ENCODE measurements around the gene ARHGEF10L.
A peak's percentile ranks its signal among the peaks of the same experiment; 100 is the strongest.

The ARHGEF10L gene

GRCh38 chr1:17569200-17570139 lies 30.0 kb downstream of the ARHGEF10L start:
- Histone ChIP-seq H3K36me3 (ENCODE audit: control insufficient read depth, insufficient read depth, low read length) (no peaks in the 10 kb centered on the region), H3K9ac (ENCODE audit: low read length) (no peak overlapping the region), H3K27me3 (ENCODE audit: control insufficient read depth, insufficient read depth, low read length) (no peaks in the 10 kb centered on the region), H3K4me1 (ENCODE audit: control insufficient read depth, insufficient read depth, low read length) (peaks cover 39% of the 10 kb centered on the region), H3K27ac (ENCODE audit: low read depth, low read length) (peak overlapping the region; percentile 88), H3K4me3 (ENCODE audit: low read length) (peak overlapping the region; percentile 26)

- H3K4me1 ChIP-seq (ENCODE audit: control insufficient read depth, insufficient read depth, low read length), result peaks cover 41% of the 10 kb centered on the region
- H3K9ac ChIP-seq (ENCODE audit: low read length), result no peak overlapping the region
These were observed 30.7 kb downstream of the ARHGEF10L start for GRCh38 chr1:17570228-17570627.

GRCh38 chr1:17572264-17572985 lies 32.9 kb downstream of the ARHGEF10L start:
- H3K9ac ChIP-seq (ENCODE audit: low read length), result no peak overlapping the region
- no peak overlapping the region for H3K4me3 ChIP-seq (ENCODE audit: low read length)
- H3K27me3 ChIP-seq (ENCODE audit: control insufficient read depth, insufficient read depth, low read length), result peaks cover 3% of the 10 kb centered on the region
- no peak overlapping the region for H3K27ac ChIP-seq (ENCODE audit: low read depth, low read length)
- H3K36me3 ChIP-seq (ENCODE audit: control insufficient read depth, insufficient read depth, low read length), result no peaks in the 10 kb centered on the region
- peaks cover 38% of the 10 kb centered on the region for H3K4me1 ChIP-seq (ENCODE audit: control insufficient read depth, insufficient read depth, low read length)

More at GRCh38 chr1:17570228-17570627, 30.7 kb downstream of the ARHGEF10L start:
- no peaks in the 10 kb centered on the region for H3K36me3 ChIP-seq (ENCODE audit: control insufficient read depth, insufficient read depth, low read length)
- H3K27ac ChIP-seq (ENCODE audit: low read depth, low read length), result peak overlapping the region; percentile 88
- H3K4me3 ChIP-seq (ENCODE audit: low read length), result no peak overlapping the region
- H3K27me3 ChIP-seq (ENCODE audit: control insufficient read depth, insufficient read depth, low read length), result peaks cover 3% of the 10 kb centered on the region

- H3K4me1 ChIP-seq (ENCODE audit: control insufficient read depth, insufficient read depth, low read length), result peaks cover 30% of the 10 kb centered on the region
- H3K27ac ChIP-seq (ENCODE audit: low read depth, low read length), result no peak overlapping the region
- no peaks in the 10 kb centered on the region for H3K36me3 ChIP-seq (ENCODE audit: control insufficient read depth, insufficient read depth, low read length)
- no peak overlapping the region for H3K9ac ChIP-seq (ENCODE audit: low read length)
- H3K4me3 ChIP-seq (ENCODE audit: low read length), result no peak overlapping the region
- peaks cover 3% of the 10 kb centered on the region for H3K27me3 ChIP-seq (ENCODE audit: control insufficient read depth, insufficient read depth, low read length)
These were observed 34.1 kb downstream of the ARHGEF10L start for GRCh38 chr1:17573518-17574041.

- Histone ChIP-seq H3K9ac (ENCODE audit: low read length) (no peak overlapping the region), H3K27ac (ENCODE audit: low read depth, low read length) (peak overlapping the region; percentile 11), H3K4me3 (ENCODE audit: low read length) (no peak overlapping the region), H3K4me1 (ENCODE audit: control insufficient read depth, insufficient read depth, low read length) (peaks cover 21% of the 10 kb centered on the region), H3K27me3 (ENCODE audit: control insufficient read depth, insufficient read depth, low read length) (peaks cover 3% of the 10 kb centered on the region), H3K36me3 (ENCODE audit: control insufficient read depth, insufficient read depth, low read length) (no peaks in the 10 kb centered on the region)
These were observed 35.0 kb downstream of the ARHGEF10L start for GRCh38 chr1:17574516-17574915.

- H3K4me1 ChIP-seq (ENCODE audit: control insufficient read depth, insufficient read depth, low read length), result peaks cover 8% of the 10 kb centered on the region
- peaks cover 3% of the 10 kb centered on the region for H3K27me3 ChIP-seq (ENCODE audit: control insufficient read depth, insufficient read depth, low read length)
- no peaks in the 10 kb centered on the region for H3K36me3 ChIP-seq (ENCODE audit: control insufficient read depth, insufficient read depth, low read length)
- peak overlapping the region; percentile 14 for H3K27ac ChIP-seq (ENCODE audit: low read depth, low read length)
- no peak overlapping the region for H3K4me3 ChIP-seq (ENCODE audit: low read length)
- no peak overlapping the region for H3K9ac ChIP-seq (ENCODE audit: low read length)
These were observed 36.5 kb downstream of the ARHGEF10L start for GRCh38 chr1:17575797-17576518.

- H3K27ac ChIP-seq (ENCODE audit: low read depth, low read length), result no peak overlapping the region
These were observed 37.0 kb downstream of the ARHGEF10L start for GRCh38 chr1:17576519-17576853.

GRCh38 chr1:17577907-17578297 lies 38.4 kb downstream of the ARHGEF10L start:
- Histone ChIP-seq H3K4me3 (ENCODE audit: low read length) (no peak overlapping the region), H3K9ac (ENCODE audit: low read length) (no peak overlapping the region), H3K4me1 (ENCODE audit: control insufficient read depth, insufficient read depth, low read length) (peaks cover 8% of the 10 kb centered on the region), H3K27me3 (ENCODE audit: control insufficient read depth, insufficient read depth, low read length) (peaks cover 3% of the 10 kb centered on the region), H3K36me3 (ENCODE audit: control insufficient read depth, insufficient read depth, low read length) (no peaks in the 10 kb centered on the region), H3K27ac (ENCODE audit: low read depth, low read length) (no peak overlapping the region)

More at GRCh38 chr1:17576519-17576853, 37.0 kb downstream of the ARHGEF10L start:
- Histone ChIP-seq H3K4me3 (ENCODE audit: low read length) (no peak overlapping the region), H3K27me3 (ENCODE audit: control insufficient read depth, insufficient read depth, low read length) (peaks cover 3% of the 10 kb centered on the region), H3K36me3 (ENCODE audit: control insufficient read depth, insufficient read depth, low read length) (no peaks in the 10 kb centered on the region), H3K9ac (ENCODE audit: low read length) (no peak overlapping the region), H3K4me1 (ENCODE audit: control insufficient read depth, insufficient read depth, low read length) (peaks cover 8% of the 10 kb centered on the region)

- no peak overlapping the region for H3K9ac ChIP-seq (ENCODE audit: low read length)
These were observed 40.7 kb downstream of the ARHGEF10L start for GRCh38 chr1:17579951-17580939.

GRCh38 chr1:17581389-17582123 lies 42.1 kb downstream of the ARHGEF10L start:
- H3K4me1 ChIP-seq (ENCODE audit: control insufficient read depth, insufficient read depth, low read length), result no peaks in the 10 kb centered on the region

More at GRCh38 chr1:17579951-17580939, 40.7 kb downstream of the ARHGEF10L start:
- Histone ChIP-seq H3K4me3 (ENCODE audit: low read length) (peak overlapping the region; percentile 44), H3K36me3 (ENCODE audit: control insufficient read depth, insufficient read depth, low read length) (no peaks in the 10 kb centered on the region), H3K27me3 (ENCODE audit: control insufficient read depth, insufficient read depth, low read length) (no peaks in the 10 kb centered on the region), H3K27ac (ENCODE audit: low read depth, low read length) (no peak overlapping the region), H3K4me1 (ENCODE audit: control insufficient read depth, insufficient read depth, low read length) (no peaks in the 10 kb centered on the region)

More at GRCh38 chr1:17581389-17582123, 42.1 kb downstream of the ARHGEF10L start:
- Histone ChIP-seq H3K27me3 (ENCODE audit: control insufficient read depth, insufficient read depth, low read length) (no peaks in the 10 kb centered on the region), H3K4me3 (ENCODE audit: low read length) (peak overlapping the region; percentile 19), H3K9ac (ENCODE audit: low read length) (no peak overlapping the region), H3K27ac (ENCODE audit: low read depth, low read length) (no peak overlapping the region), H3K36me3 (ENCODE audit: control insufficient read depth, insufficient read depth, low read length) (no peaks in the 10 kb centered on the region)
